Thoracic aorta (tissue), 2 donors: Measurements from ENCODE around the gene SEH1L. TPM values are rescaled to one million over a fixed set of nuclear protein-coding genes. Genes with fewer than 3 reads are reported as not detected.
"Not testable (repeated sequence)": the region's sequence is repeated elsewhere in the genome, so short reads cannot be mapped to it uniquely, and the experiment has no call there.

Experiments
- ATAC-seq: fragments of 150-250 bp; one replicate; pipeline ENCODE4 v1.8.0; 2017; ENCODE audit warnings: low read depth; ENCODE audit not compliant: insufficient number of reproducible peaks, low FRiP score
- DNase-seq: peaks from one replicate; pipeline ENCODE4 v3.0.0-alpha.2; 2020; ENCODE audit warnings: low spot score
- H3K27ac ChIP-seq, 2 donors: fragments of 200-600 bp; sonication (generic); 1 replicate in 1 of 2; 2 replicates in 1 of 2; pipeline ENCODE4 v1.5.1; 2016; ENCODE audit warnings: mild to moderate bottlenecking in 2 of 2, moderate library complexity in 2 of 2
- H3K27me3 ChIP-seq: fragments of 200-600 bp; sonication (generic); replicated peaks from 2 replicates; pipeline ENCODE4 v1.6.0; 2016; ENCODE audit warnings: mild to moderate bottlenecking; ENCODE audit not compliant: insufficient read depth
- H3K36me3 ChIP-seq: fragments of 200-600 bp; sonication (generic); one replicate; pipeline ENCODE4 v1.5.1; 2016
- H3K4me1 ChIP-seq, 2 donors: fragments of 200-600 bp; sonication (generic); 1 replicate in 1 of 2; 2 replicates in 1 of 2; pipeline versions ENCODE4 v1.5.1 to v1.6.0; 2016; ENCODE audit warnings: low read depth in 2 of 2, mild to moderate bottlenecking in 1 of 2; ENCODE audit not compliant: control insufficient read depth in 1 of 2
- H3K4me3 ChIP-seq: fragments of 200-600 bp; sonication (generic); 2 replicates; pipeline ENCODE4 v1.5.1; 2016; ENCODE audit warnings: mild to moderate bottlenecking
- H3K9me3 ChIP-seq: fragments of 200-600 bp; sonication (generic); 2 replicates; pipeline ENCODE4 v1.5.1; 2016
- total RNA-seq, 2 donors: library from RNA; depleted of rRNA; stranded (reverse); fragments of >200 nt; gene quantifications; one replicate each; pipeline versions ENCODE4 v1.1.0 to v1.2.3, GENCODE V29; 2016
- TF ChIP-seq, protein P1 (sequence below): fragments of 200-600 bp; sonication (generic); IDR thresholded peaks from one replicate; pipeline ENCODE4 v1.5.1; 2019; ENCODE audit warnings: antibody characterized with exemption

The SEH1L gene, protein sequence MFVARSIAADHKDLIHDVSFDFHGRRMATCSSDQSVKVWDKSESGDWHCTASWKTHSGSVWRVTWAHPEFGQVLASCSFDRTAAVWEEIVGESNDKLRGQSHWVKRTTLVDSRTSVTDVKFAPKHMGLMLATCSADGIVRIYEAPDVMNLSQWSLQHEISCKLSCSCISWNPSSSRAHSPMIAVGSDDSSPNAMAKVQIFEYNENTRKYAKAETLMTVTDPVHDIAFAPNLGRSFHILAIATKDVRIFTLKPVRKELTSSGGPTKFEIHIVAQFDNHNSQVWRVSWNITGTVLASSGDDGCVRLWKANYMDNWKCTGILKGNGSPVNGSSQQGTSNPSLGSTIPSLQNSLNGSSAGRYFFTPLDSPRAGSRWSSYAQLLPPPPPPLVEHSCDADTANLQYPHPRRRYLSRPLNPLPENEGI
- total RNA-seq = 10 to 100 TPM; 26.7 to 61.1 TPM

DNA sequence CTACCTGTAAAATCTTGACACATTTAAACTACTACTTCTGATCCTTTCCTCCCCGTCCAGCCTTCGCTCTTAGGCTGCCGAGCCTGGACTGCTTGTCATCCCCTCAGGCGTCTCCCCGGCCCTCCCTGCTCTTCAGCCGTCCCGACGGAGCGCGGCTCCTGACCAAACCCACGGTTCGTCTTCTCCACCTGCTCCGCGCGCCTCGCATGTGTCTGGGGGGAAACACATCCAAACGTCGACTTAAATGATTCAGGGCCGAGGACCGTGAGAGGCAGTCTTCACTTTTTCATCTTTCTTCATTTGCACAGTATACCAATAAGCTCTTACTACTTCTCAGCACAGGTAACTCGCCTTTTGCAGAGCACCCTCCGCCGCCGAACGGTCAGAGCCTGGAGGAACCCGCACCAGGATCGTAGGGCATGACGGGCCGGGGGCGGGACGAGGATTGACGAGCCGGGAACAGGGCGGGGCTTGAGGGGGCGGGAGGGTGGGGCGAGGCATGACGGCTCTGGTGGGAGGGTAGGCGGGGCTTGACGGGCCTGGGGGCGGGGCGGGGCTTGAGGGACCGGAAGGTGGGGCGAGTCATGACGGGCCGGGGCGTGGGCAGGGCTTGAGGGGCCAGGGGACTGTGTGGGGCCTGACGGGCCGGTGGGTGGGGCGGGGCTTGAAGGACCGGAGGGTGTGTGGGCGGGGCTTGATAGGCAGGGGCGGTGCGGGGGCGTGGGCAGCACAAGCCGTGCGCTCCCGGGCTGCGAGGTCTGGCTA, at the start of gene SEH1L:
TSS of gene SEH1L (plus strand) at position 727 of the 765 bp plus-strand sequence. CDS start 111 bp downstream, outside the sequence.
- no peaks in the 10 kb centered on the region for H3K36me3 ChIP-seq
- TF ChIP-seq, protein P1, sequence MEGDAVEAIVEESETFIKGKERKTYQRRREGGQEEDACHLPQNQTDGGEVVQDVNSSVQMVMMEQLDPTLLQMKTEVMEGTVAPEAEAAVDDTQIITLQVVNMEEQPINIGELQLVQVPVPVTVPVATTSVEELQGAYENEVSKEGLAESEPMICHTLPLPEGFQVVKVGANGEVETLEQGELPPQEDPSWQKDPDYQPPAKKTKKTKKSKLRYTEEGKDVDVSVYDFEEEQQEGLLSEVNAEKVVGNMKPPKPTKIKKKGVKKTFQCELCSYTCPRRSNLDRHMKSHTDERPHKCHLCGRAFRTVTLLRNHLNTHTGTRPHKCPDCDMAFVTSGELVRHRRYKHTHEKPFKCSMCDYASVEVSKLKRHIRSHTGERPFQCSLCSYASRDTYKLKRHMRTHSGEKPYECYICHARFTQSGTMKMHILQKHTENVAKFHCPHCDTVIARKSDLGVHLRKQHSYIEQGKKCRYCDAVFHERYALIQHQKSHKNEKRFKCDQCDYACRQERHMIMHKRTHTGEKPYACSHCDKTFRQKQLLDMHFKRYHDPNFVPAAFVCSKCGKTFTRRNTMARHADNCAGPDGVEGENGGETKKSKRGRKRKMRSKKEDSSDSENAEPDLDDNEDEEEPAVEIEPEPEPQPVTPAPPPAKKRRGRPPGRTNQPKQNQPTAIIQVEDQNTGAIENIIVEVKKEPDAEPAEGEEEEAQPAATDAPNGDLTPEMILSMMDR = no peak
- no peaks in the 10 kb centered on the region for H3K27me3 ChIP-seq
- H3K4me1 ChIP-seq = peaks cover 12 to 38% of the 10 kb centered on the region in 2 donors
- DNase-seq = peak; percentile 98
- H3K27ac ChIP-seq = peak within 1 kb of the TSS; percentile 98 to 100
- no peaks in the 10 kb centered on the region for H3K9me3 ChIP-seq
- H3K4me3 ChIP-seq = peak within 1 kb of the TSS; percentile 99
- ATAC-seq = peak; percentile 78

DNA sequence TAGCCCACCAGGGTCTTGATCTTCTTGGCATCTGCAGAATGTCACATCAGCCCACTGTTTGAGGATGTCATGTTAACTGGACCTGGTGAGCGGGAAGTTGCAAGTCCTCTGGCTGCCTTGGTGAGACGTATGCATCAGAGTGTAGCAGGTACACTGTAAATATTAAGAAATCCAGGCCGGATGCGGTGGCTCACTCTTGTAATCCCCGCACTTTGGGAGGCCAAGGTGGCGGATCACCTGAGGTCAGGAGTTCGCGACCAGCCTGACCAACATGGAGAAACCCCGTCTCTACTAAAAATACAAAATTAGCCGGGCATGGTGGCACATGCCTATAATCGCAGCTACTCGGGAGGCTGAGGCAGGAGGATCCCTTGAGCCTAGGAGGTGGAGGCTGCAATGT, 46.6 kb upstream of the SEH1L start:
- not testable (repeated sequence) for ATAC-seq, H3K27me3 ChIP-seq, DNase-seq, H3K4me1 ChIP-seq, H3K36me3 ChIP-seq, H3K4me3 ChIP-seq, H3K27ac ChIP-seq, H3K9me3 ChIP-seq

DNA sequence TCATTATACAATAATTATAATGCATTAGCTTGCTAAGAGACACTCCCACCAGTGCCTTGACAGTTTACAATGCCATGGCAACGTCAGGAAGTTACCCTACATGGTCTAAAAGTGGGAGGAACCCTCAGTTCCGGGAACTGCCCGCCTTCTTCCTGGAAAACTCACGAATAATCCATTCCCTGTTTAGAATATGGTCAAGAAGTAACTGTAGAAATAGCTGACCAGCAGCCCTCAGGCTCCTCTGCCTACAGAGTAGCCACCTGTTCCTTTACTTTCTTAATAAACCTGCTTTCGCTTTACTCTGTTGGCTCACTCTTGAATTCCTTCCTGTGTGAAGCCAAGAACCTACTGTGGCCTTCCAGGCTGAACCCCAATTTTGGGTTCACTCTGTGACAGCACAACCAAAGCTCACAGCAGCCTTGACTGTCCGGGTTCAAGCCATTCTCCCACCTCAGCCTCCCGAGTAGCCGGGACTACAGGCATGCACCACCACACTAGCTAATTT, 43.7 kb upstream of the SEH1L start:
- ATAC-seq = no peak
- TF ChIP-seq, protein P1 = no peak

DNA sequence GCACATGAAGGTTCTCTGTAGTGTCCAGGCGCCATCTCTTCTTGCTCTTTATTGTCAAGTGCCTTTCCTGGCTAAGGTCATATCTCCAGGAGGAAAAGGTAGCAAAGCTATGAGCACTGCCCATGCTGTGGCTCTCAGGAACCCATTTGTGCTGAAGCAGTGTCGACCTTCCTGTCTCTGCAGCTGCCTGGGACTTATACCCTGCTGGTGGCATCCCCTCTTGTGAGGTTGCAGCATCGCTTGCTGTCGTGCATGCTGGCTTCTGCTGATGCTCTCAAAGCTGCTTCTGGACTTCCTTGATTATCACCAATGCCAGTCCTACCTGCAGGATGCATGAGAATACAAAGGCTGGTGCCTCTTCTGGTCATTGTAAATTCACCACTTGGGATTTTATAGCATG, 41.7 kb upstream of the SEH1L start:
- Histone ChIP-seq H3K27ac (no peak overlapping the region), H3K4me3 (no peak overlapping the region), H3K27me3 (no peaks in the 10 kb centered on the region), H3K4me1 (peaks cover 9 to 25% of the 10 kb centered on the region in 2 donors), H3K36me3 (no peaks in the 10 kb centered on the region), H3K9me3 (no peaks in the 10 kb centered on the region)
- TF ChIP-seq, protein P1 = no peak
- no peak for DNase-seq
- ATAC-seq = no peak

More for the DNA sequence above, 43.7 kb upstream of the SEH1L start:
- Histone ChIP-seq H3K36me3 (no peaks in the 10 kb centered on the region), H3K4me3 (no peak overlapping the region), H3K27me3 (no peaks in the 10 kb centered on the region), H3K9me3 (no peaks in the 10 kb centered on the region), H3K4me1 (peaks cover 9 to 25% of the 10 kb centered on the region in 2 donors), H3K27ac (no peak overlapping the region)
- no peak for DNase-seq

DNA sequence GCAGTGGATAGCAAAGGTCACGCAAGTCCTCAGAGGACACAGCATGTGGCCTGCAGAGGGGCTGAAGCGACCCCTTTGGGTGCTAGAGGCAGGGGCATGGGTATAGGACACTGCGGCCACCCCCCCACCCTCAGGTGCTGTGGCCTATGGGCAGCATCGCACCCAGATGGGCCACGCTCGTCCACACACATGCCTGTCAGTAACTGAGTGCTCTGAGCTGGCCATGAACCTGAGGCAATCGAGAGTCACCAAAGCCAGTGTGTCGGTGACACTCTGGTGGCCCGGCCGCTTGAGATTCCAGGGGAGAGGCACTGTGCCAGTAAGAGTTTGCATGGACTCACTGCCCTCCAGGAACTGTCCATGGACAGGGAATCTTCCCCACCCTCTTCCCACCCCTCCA, 41.0 kb upstream of the SEH1L start:
- TF ChIP-seq, protein P1 = no peak
- Histone ChIP-seq H3K9me3 (no peaks in the 10 kb centered on the region), H3K27me3 (no peaks in the 10 kb centered on the region), H3K36me3 (no peaks in the 10 kb centered on the region), H3K27ac (peak overlapping the region in 1 of 2 donors; percentile 19), H3K4me1 (peaks cover 9 to 25% of the 10 kb centered on the region in 2 donors), H3K4me3 (peak overlapping the region; percentile 49)
- DNase-seq = no peak
- no peak for ATAC-seq
